Hepatocyte (in vitro differentiated cells): ENCODE measurements around the gene UBE2L3. TPM values are rescaled to one million over a fixed set of nuclear protein-coding genes. Genes with fewer than 3 reads are reported as not detected.
"Not testable (repeated sequence)": the region's sequence is repeated elsewhere in the genome, so short reads cannot be mapped to it uniquely, and the experiment has no call there.

ENCODE experiments used
- DNase-seq: peaks from one replicate; pipeline ENCODE4 v3.0.0-alpha.2; 2016; ENCODE audit warnings: low spot score
- H2AFZ ChIP-seq: fragments of 200-600 bp; sonication (generic); 2 replicates; pipeline ENCODE4 v1.6.0; 2016; ENCODE audit warnings: antibody characterized with exemption, mild to moderate bottlenecking
- H3K27ac ChIP-seq: fragments of 200-600 bp; sonication (generic); 2 replicates; pipeline ENCODE4 v1.5.1; 2016; ENCODE audit warnings: mild to moderate bottlenecking
- H3K27me3 ChIP-seq: fragments of 200-600 bp; sonication (generic); 2 replicates; pipeline ENCODE4 v1.6.1; 2016
- H3K36me3 ChIP-seq: fragments of 200-600 bp; sonication (generic); replicated peaks from 2 replicates; pipeline ENCODE4 v1.5.1; 2016; ENCODE audit warnings: low read depth; ENCODE audit not compliant: insufficient read depth
- H3K4me1 ChIP-seq: fragments of 200-600 bp; sonication (generic); 2 replicates; pipeline ENCODE4 v1.5.1; 2016; ENCODE audit warnings: mild to moderate bottlenecking, moderate library complexity; ENCODE audit not compliant: insufficient read depth
- H3K4me2 ChIP-seq: fragments of 200-600 bp; sonication (generic); 2 replicates; pipeline ENCODE4 v1.6.0; 2016
- H3K4me3 ChIP-seq: fragments of 200-600 bp; sonication (generic); 2 replicates; pipeline ENCODE4 v1.5.1; 2016; ENCODE audit warnings: mild to moderate bottlenecking
- H3K79me2 ChIP-seq: fragments of 200-600 bp; sonication (generic); 2 replicates; pipeline ENCODE4 v1.6.0; 2017; ENCODE audit warnings: mild to moderate bottlenecking
- H3K9me2 ChIP-seq: fragments of 200-600 bp; sonication (generic); replicated peaks from 2 replicates; pipeline ENCODE4 v1.6.0; 2017; ENCODE audit warnings: mild to moderate bottlenecking; ENCODE audit not compliant: insufficient read depth
- H3K9me3 ChIP-seq: fragments of 200-600 bp; sonication (generic); 2 replicates; pipeline ENCODE4 v1.5.1; 2016; ENCODE audit warnings: low read depth, mild to moderate bottlenecking
- H4K20me1 ChIP-seq: fragments of 200-600 bp; sonication (generic); 2 replicates; pipeline ENCODE4 v1.6.0; 2016; ENCODE audit warnings: mild to moderate bottlenecking; ENCODE audit not compliant: insufficient read depth, poor library complexity, severe bottlenecking
- EZH2 ChIP-seq: fragments of 200-600 bp; sonication (generic); IDR thresholded peaks from 2 replicates; pipeline ENCODE4 v1.6.1; 2016; ENCODE audit warnings: antibody characterized with exemption, mild to moderate bottlenecking, borderline replicate concordance
- EZH2phosphoT487 ChIP-seq: fragments of 200-600 bp; sonication (generic); IDR thresholded peaks from one replicate; pipeline ENCODE4 v1.6.1; 2018; ENCODE audit warnings: antibody characterized with exemption, mild to moderate bottlenecking, low read depth, moderate library complexity; ENCODE audit not compliant: unreplicated experiment, severe bottlenecking
- WGBS: methylation state at CpG from one replicate; pipeline ENCODE4 v1.1.6; 2016; ENCODE audit warnings: low lambda C conversion rate; ENCODE audit errors: missing lambda C conversion rate; 5-methylcytosine and 5-hydroxymethylcytosine counted together
- polyA plus RNA-seq: library from polyadenylated mRNA; unstranded; fragments of >200 nt; fragmentation: Nextera tagmentation; extraction: Ambion mirVana; gene quantifications from 2 replicates; pipeline ENCODE4 v1.2.1, GENCODE V29; 2016
- total RNA-seq: library from RNA; depleted of rRNA; stranded (reverse); fragments of >200 nt; gene quantifications from 2 replicates; pipeline ENCODE4 v1.2.3, GENCODE V29; 2014
- TF ChIP-seq, protein P1 (sequence below): fragments of 200-600 bp; sonication (generic); IDR thresholded peaks from 2 replicates; pipeline ENCODE4 v1.5.1; 2016; ENCODE audit warnings: antibody characterized with exemption, mild to moderate bottlenecking; ENCODE audit not compliant: poor library complexity

Gene UBE2L3
- total and polyA plus RNA-seq, 2 experiments from 2014 or later: 49.3 to 91.0 TPM

DNA sequence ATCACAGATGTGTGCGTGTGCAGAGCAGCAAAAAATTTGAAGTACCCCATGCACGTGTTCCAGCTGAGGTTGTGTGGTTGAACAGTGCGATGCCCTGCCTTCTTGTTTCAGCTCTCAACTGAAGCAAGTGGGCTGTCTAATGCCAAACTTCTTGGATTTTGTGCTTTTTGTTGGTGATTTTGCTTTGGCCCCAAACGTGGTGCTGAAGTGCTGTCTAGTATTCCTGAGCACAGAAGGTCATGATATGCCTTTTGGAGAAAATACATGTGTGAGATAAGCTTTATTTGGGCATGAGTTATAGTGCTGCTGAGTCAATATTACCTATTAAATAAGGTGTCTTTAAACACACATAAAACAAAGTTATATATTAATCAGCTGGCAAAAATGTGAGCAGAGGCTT is 48.2 kb downstream of the UBE2L3 start:
- Histone ChIP-seq H3K4me3 (no peak overlapping the region), H2AFZ (no peak overlapping the region), H3K36me3 (no peaks in the 10 kb centered on the region), H4K20me1 (peaks cover 92% of the 10 kb centered on the region), H3K4me1 (no peaks in the 10 kb centered on the region), H3K27me3 (no peaks in the 10 kb centered on the region), H3K79me2 (peaks cover 96% of the 10 kb centered on the region), H3K4me2 (no peak overlapping the region), H3K27ac (no peak overlapping the region), H3K9me3 (no peaks in the 10 kb centered on the region), H3K9me2 (no peaks in the 10 kb centered on the region)
- no peak for DNase-seq
- TF ChIP-seq, protein P1, sequence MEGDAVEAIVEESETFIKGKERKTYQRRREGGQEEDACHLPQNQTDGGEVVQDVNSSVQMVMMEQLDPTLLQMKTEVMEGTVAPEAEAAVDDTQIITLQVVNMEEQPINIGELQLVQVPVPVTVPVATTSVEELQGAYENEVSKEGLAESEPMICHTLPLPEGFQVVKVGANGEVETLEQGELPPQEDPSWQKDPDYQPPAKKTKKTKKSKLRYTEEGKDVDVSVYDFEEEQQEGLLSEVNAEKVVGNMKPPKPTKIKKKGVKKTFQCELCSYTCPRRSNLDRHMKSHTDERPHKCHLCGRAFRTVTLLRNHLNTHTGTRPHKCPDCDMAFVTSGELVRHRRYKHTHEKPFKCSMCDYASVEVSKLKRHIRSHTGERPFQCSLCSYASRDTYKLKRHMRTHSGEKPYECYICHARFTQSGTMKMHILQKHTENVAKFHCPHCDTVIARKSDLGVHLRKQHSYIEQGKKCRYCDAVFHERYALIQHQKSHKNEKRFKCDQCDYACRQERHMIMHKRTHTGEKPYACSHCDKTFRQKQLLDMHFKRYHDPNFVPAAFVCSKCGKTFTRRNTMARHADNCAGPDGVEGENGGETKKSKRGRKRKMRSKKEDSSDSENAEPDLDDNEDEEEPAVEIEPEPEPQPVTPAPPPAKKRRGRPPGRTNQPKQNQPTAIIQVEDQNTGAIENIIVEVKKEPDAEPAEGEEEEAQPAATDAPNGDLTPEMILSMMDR: no peak
- TF ChIP-seq EZH2phosphoT487 (no peak), EZH2 (no peak)
- 81% methylated on average over 4 of the region's 4 CpGs for whole genome bisulfite sequencing

DNA sequence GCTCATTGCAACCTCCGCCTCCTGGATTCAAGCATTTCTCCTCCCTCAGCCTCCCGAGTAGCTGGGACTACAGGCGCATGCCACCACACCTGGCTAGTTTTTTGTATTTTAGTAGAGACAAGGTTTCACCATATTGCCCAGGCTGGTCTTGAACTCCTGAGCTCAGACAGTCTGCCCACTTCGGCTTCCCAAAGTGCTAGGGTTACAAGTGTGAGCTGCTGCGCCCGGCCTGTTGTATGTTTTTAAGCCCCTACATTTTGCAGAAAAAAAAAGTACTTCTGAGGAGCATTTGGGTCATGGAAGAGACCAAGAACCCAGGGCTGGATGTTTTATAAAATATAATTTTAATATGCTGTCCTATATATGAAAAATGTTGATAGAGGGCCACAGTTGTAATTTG is 49.8 kb downstream of the UBE2L3 start:
- peaks cover 86% of the 10 kb centered on the region for H4K20me1 ChIP-seq
- H3K4me3 ChIP-seq: not testable (repeated sequence)
- 95% methylated on average over 6 of the region's 6 CpGs for WGBS

DNA sequence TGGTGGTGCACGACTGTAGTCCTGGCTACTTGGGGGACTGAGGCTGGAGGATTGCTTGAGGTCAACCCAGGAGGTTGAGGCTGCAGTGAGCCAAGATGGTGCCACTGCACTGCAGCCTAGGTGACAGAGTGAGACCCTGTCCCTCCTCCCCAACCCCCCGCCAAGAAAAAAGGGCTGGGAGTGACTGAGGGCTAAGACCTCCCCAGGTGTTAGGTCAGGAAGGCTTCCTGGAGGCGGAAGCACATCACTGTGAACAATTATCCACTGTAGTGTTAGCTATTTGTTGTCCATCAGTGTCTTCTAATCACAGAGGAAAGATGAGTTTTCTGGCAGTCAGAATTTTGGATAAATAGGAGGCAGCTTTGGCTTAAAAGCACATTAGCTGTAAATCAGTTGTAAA is 53.5 kb downstream of the UBE2L3 start:
- no peaks in the 10 kb centered on the region for H3K9me2 ChIP-seq
- no peaks in the 10 kb centered on the region for H3K36me3 ChIP-seq
- no peaks in the 10 kb centered on the region for H3K27me3 ChIP-seq
- H4K20me1 ChIP-seq: peaks cover 87% of the 10 kb centered on the region
- H3K4me1 ChIP-seq: no peaks in the 10 kb centered on the region
- H3K9me3 ChIP-seq: no peaks in the 10 kb centered on the region
- no peak for DNase-seq
- H3K27ac ChIP-seq: no peak overlapping the region
- H3K79me2 ChIP-seq: peaks cover 86% of the 10 kb centered on the region
- 94% methylated on average over 3 of the region's 3 CpGs for whole genome bisulfite sequencing
- no peak overlapping the region for H2AFZ ChIP-seq
- TF ChIP-seq, protein P1: no peak
- TF ChIP-seq EZH2phosphoT487 (no peak), EZH2 (no peak)
- H3K4me2 ChIP-seq: no peak overlapping the region
- H3K4me3 ChIP-seq: no peak overlapping the region

More for the DNA sequence above, 49.8 kb downstream of the UBE2L3 start:
- H3K9me3 ChIP-seq, H3K27me3 ChIP-seq, H2AFZ ChIP-seq, H3K4me1 ChIP-seq, H3K9me2 ChIP-seq, H3K36me3 ChIP-seq, DNase-seq, H3K27ac ChIP-seq, H3K4me2 ChIP-seq: not testable (repeated sequence)
- peaks cover 92% of the 10 kb centered on the region for H3K79me2 ChIP-seq

DNA sequence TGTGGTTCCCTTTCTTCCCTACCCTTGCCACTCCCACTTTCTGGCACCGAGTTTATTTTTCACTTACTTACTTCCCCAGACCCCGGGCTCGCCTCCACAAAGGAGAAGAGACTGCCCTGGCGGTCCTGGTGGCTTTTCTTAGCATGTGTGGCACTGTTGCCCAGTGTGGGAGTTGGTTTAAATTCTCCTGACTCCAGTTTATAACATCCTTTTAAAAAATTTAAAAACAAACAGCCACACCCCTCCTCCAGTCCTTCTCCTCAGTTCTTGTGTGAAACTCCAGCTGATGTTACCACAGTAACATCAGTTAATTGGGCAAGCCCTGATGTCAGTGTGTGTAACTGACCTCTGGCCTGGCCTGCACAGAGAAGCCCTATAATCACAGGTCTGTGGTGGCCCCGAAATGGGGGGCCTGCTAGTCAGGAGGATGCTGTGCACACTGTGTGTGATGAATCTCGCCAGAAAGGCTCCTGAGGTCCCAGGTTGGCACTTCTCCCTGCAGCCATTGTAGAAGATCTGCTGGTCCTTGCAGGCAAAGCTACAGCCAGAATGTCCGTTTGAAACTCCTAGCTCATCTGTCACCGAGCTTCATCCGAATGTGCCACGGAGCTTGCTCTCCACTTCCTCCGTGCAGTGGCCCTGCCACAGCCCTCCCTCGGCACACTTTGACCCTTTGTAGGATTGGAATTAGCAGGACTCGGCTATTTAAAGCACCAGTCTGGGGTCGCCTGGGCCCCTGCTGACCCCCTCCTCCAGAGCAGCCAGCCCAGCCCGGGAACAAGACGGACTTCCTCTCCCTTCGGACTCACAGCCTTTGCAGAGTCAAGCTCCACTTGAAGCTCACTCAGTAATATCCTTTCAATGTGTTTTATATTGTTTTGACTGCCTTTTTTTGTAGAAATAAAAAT is 54.8 kb downstream of the UBE2L3 start:
- Histone ChIP-seq H3K79me2 (peaks cover 79% of the 10 kb centered on the region), H4K20me1 (peaks cover 83% of the 10 kb centered on the region)

More for the DNA sequence above, 54.8 kb downstream of the UBE2L3 start:
- H2AFZ ChIP-seq: no peak overlapping the region
- H3K4me3 ChIP-seq: no peak overlapping the region
- H3K27me3 ChIP-seq: no peaks in the 10 kb centered on the region
- H3K9me3 ChIP-seq: no peaks in the 10 kb centered on the region
- 92% methylated on average over 17 of the region's 17 CpGs for WGBS
- H3K36me3 ChIP-seq: no peaks in the 10 kb centered on the region
- H3K27ac ChIP-seq: no peak overlapping the region
- no peaks in the 10 kb centered on the region for H3K9me2 ChIP-seq
- no peak overlapping the region for H3K4me2 ChIP-seq
- TF ChIP-seq EZH2: no peak
- no peak for TF ChIP-seq EZH2phosphoT487
- TF ChIP-seq, protein P1: no peak
- no peak for DNase-seq
- no peaks in the 10 kb centered on the region for H3K4me1 ChIP-seq
